GM21381 (cell line): ENCODE data around the gene ZSCAN30.
A peak's percentile ranks its signal among the peaks of the same experiment; 100 is the strongest.

Experiments used
- ATAC-seq: cut with Tn5 transposase; IDR thresholded peaks from one replicate; pipeline ENCODE4 v1.9.1; 2021; ENCODE audit warnings: mild to moderate bottlenecking, moderate library complexity; ENCODE audit not compliant: unreplicated experiment

Gene ZSCAN30

DNA sequence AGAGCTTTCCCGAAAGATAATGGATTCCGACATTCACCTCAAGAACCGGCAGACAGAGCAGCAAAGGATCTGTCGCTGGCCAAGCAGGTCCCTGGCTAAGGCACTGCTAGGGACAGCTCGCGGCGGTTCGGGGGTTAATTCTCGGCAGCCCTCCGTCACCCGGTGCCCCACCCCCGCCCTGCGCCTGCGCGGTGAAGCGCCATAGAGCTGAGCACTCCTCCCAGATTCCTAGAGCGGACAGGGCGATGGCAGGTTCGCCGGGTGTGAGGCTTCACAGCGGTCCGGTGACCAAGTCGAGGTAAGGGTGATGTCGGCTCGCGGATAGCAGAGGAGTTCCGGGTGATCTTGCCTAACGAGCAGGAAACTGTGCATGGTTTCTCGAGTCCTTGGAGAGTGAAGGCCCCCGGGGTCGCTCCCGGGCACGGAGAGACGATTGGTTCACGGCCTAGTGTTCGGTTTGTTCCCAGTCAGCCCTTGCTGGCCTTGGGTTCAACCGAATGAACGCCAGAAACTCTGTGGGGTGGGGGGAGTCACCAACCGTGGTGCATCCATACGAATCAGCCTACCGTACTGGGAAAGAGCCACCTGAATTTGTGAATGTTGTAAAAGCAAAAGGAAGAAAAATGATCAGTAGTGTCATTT is at the start of gene ZSCAN30:
Gene ZSCAN30, minus strand, starts transcription at position 136 of the 642 bp plus-strand sequence. CDS start 25,877 bp downstream, outside the sequence.
- peak; percentile 91 for ATAC-seq

DNA sequence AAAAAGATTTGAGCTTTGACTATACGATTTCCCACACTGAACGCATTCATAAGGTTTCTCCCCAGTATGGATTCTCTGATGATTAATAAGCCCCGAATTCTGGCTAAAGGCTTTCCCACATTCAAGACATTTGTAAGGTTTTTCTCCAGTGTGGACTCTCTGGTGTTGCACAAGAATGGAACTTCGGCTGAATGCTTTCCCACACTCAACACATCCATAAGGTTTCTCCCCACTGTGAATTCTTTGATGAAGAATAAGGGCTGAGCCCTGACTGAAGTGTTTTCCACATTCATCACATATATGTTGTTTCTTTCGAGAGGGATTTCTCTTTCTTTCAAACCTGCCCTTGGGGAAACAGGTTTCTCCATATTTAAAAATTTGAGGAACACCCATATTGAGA is 47.3 kb upstream of the ZSCAN30 start:
- ATAC-seq = no peak

DNA sequence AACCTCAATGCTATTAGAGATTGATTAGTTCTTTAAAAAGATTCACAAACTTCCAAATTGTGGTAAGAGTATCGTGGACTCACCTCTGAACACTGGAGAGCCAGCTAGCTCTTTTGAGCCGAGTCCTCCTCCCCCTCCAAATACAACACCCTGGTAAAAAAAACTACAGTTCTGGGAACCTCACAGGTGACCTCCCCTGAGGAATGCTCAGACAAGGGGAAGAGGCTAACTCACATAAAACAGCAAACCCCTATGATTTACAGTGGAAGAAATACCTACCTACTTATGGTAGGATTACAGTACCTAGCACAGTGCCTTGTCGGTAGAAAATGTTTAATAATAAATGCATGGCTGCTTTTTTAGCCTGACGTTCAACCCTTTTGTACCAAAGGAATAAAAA is 45.8 kb upstream of the ZSCAN30 start:
- no peak for ATAC-seq

DNA sequence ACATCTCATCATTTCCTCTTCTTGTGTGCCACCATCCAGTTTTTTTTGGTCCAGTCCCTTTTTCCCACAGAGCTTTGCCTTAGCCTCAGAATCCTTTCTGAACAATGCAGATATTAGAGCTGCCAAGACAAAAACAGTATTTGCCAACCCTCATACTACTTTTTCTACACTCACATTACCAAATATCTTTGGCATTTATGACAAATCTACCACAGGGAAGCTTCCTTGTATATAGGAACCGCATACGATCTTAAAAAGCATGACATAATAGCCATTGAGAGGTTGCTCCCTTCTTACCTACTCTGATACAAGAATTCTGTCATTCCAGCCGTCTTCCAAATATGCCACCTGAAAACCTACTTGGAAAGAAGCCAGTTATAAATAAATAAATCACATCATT is 44.8 kb upstream of the ZSCAN30 start:
- ATAC-seq = no peak

GRCh38 chr18:35334212-35334611 is 44.2 kb upstream of the ZSCAN30 start:
- no peak for ATAC-seq

DNA sequence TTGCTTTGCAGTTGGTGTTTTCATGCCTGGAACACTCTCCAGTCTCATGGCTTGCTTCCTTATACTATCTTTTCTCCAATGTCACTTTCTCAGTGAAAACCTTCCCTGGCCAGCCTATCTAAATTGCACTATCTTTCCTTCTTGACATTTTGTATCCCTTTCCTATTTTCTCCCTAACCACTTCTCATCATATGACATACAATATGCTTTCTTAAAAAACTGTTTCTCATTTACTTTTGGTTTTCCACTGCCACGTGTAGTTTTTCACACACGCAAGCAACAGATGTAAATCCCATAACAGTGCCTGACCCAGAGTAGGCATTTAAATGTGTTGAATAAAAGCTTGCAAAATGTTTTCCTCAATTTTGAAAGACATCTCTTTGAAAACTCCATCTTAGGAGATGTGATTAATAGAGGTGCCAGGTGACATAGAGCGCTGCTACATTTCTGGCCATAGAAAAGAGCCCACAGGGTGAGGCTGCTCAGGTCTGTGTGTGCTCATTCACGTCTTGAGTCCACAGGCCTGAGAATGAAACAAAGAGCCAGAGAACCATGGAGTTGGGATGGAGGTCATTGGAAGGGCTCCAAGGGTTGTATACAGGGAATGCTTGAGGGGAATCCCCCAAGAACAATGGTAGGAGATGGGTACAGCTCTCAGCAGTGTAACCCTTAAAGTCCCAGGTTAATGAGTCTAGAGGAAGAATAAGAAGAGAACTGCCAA is 41.5 kb upstream of the ZSCAN30 start:
- ATAC-seq = no peak

- no peak for ATAC-seq
Observed at GRCh38 chr18:35328868-35329267, 38.8 kb upstream of the ZSCAN30 start.

- no peak for ATAC-seq
Observed at GRCh38 chr18:35326695-35327387, 36.8 kb upstream of the ZSCAN30 start.

GRCh38 chr18:35324926-35325655 is 35.1 kb upstream of the ZSCAN30 start:
- no peak for ATAC-seq

GRCh38 chr18:35322486-35323458 is 32.7 kb upstream of the ZSCAN30 start:
- ATAC-seq = no peak

GRCh38 chr18:35311496-35311895 is 21.5 kb upstream of the ZSCAN30 start:
- no peak for ATAC-seq

DNA sequence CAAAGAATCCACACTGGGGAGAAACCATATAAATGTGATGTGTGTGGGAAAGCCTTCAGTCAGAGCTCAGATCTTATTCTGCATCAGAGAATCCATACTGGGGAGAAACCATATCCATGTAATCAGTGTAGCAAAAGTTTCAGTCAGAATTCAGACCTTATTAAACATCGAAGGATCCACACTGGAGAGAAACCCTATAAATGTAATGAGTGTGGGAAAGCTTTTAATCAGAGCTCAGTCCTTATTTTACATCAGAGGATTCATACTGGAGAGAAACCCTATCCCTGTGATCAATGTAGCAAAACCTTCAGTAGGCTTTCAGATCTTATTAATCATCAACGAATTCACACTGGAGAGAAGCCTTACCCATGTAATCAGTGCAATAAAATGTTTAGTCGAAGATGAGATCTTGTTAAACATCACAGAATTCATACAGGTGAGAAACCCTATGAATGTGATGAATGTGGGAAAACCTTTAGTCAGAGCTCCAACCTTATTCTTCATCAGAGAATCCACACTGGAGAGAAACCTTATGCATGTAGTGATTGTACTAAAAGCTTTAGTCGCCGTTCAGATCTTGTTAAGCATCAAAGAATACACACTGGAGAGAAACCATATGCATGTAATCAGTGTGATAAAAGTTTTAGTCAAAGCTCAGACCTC is 16.7 kb upstream of the ZSCAN30 start:
- no peak for ATAC-seq

GRCh38 chr18:35303610-35304009 is 13.6 kb upstream of the ZSCAN30 start:
- ATAC-seq = no peak

DNA sequence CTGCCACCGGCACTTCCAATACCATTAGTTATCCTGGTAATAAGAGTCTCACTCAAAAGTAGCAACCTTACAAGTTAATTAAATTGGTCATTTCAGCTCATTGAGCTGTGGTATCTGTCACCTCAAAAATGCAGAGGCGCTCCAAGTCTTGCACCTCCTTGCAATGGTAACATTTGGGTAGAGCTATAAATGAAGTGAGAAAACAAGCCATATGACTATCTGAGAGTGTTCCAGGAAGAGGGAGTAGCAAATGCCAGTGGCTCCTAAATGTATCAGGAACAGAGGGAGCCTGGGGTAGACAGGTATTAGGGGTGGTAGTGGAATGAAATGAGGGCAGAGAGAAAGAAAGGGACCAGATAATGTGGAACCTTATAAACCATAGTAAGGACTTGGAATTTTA is 6.0 kb upstream of the ZSCAN30 start:
- ATAC-seq = no peak

DNA sequence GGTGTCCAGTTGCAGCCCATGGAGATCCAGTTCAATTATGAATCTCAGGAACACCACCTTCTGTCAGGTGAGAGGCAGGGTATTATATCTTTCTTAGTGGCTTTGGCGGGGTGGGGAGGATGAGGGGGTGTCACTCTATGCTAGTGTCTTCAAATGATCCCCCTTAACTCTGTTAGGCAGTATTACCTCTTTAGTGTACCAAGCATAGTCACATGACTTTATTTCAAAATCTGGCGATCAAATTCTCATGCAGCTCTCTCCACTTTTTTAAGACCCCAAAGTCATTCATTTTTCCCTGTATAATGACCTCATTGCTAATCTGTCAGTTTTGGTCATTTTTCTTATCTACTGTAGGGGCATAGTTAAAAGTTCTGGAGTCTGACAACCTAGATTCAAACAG is 1.1 kb upstream of the ZSCAN30 start:
- ATAC-seq = no peak

- ATAC-seq = peak; percentile 33
Observed at GRCh38 chr18:35289727-35290093, 319 bp downstream of the ZSCAN30 start.

DNA sequence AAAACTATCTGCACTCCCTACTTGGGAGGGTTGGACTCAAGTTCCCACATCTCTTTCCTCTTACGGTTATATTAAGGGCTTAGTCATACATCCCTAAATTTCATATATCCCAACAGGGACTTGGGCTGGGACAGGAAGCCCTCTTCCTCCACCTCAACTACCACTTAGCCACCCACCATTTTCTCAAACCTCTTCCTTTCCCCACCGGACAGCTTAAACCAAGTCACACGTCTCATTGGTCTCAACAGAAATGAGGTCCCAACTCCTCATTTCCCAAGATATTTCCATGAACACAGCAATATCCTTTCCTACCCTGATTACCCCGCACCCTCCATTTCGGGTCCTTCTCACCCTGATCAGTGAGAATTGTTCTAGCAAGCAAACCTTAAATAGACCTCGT is 736 bp downstream of the ZSCAN30 start:
- no peak for ATAC-seq

DNA sequence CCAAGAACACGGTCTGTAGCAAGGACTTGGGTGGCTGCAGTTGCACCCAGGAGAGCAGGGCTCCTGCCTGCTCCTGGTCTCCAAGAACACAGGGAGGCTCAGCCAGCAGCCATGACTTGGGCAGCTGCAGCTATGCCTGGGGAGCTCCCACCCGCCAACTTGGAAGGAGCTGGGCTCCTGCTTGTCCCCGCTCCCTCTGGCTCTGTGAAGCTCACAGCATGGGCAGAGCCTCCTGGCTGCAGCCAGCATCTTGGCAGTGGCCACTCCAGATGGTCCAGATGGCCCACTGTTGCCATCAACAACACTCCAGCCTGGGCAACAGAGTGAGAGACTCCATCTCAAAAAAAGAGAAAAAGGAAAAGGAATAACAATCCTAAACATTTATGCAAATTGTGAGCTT is 5.2 kb downstream of the ZSCAN30 start:
- ATAC-seq = no peak

GRCh38 chr18:35283923-35284794 is 5.9 kb downstream of the ZSCAN30 start:
- ATAC-seq = no peak
